Osteoblast (primary cell): Measurements from ENCODE around the gene ARFGAP1. TPM values are rescaled to one million over a fixed set of nuclear protein-coding genes. Genes with fewer than 3 reads are reported as not detected.

Experiments used
- DNase-seq: peaks from one replicate; pipeline ENCODE4 v3.0.0; 2011; ENCODE audit warnings: low spot score, mixed read lengths; ENCODE audit not compliant: insufficient read length; ENCODE audit errors: missing footprints
- H2AFZ ChIP-seq: 2 replicates; pipeline ENCODE4 v1.6.0; 2011; ENCODE audit warnings: mild to moderate bottlenecking, low read length
- H3K27ac ChIP-seq: 2 replicates; pipeline ENCODE4 v1.5.1; 2011; ENCODE audit warnings: mild to moderate bottlenecking, low read depth, low read length, moderate library complexity
- H3K27me3 ChIP-seq: 2 replicates; pipeline ENCODE4 v1.6.0; 2012; ENCODE audit warnings: mild to moderate bottlenecking, control low read depth, inconsistent platforms, low read length, moderate library complexity; ENCODE audit not compliant: insufficient read depth
- H3K36me3 ChIP-seq: 2 replicates; pipeline ENCODE4 v1.5.1; 2011; ENCODE audit warnings: mild to moderate bottlenecking, low read length, control low read depth, moderate library complexity; ENCODE audit not compliant: insufficient read depth
- H3K4me1 ChIP-seq: 2 replicates; pipeline ENCODE4 v1.5.1; 2011; ENCODE audit warnings: mild to moderate bottlenecking, low read length, control low read depth, moderate library complexity; ENCODE audit not compliant: insufficient read depth
- H3K4me2 ChIP-seq: 2 replicates; pipeline ENCODE4 v1.6.0; 2011; ENCODE audit warnings: mild to moderate bottlenecking, low read length; ENCODE audit not compliant: insufficient read depth
- H3K4me3 ChIP-seq: fragments of 200-600 bp; sonication (generic); 3 replicates; pipeline ENCODE4 v1.5.1; 2012; ENCODE audit warnings: mild to moderate bottlenecking, low read length, inconsistent platforms; ENCODE audit not compliant: insufficient read depth
- H3K79me2 ChIP-seq: 2 replicates; pipeline ENCODE4 v1.6.0; 2012; ENCODE audit warnings: mild to moderate bottlenecking, low read length, control low read depth, inconsistent platforms; ENCODE audit not compliant: insufficient read depth
- H3K9me3 ChIP-seq: 2 replicates; pipeline ENCODE4 v1.5.1; 2011; ENCODE audit warnings: low read depth, low read length, control low read depth
- H4K20me1 ChIP-seq: 2 replicates; pipeline ENCODE4 v1.6.0; 2012; ENCODE audit warnings: mild to moderate bottlenecking, low read length, control low read depth; ENCODE audit not compliant: insufficient read depth
- CTCF ChIP-seq: IDR thresholded peaks from 2 replicates; pipeline ENCODE4 v1.5.1; 2011; ENCODE audit warnings: mild to moderate bottlenecking, low read depth, low read length, moderate library complexity; ENCODE audit errors: extremely low read depth
- total RNA-seq: library from RNA; depleted of rRNA; stranded (reverse); fragments of >200 nt; gene quantifications from 2 replicates; pipeline ENCODE4 v1.2.3, GENCODE V29; 2012

Gene ARFGAP1
- total RNA-seq, 1 donor, result 68.4 TPM

GRCh38 chr20:63260521-63260920 lies 12.1 kb upstream of the ARFGAP1 start:
- no peaks in the 10 kb centered on the region for H3K9me3 ChIP-seq
- H3K4me1 ChIP-seq, result no peaks in the 10 kb centered on the region
- TF ChIP-seq CTCF, result no peak
- H3K36me3 ChIP-seq, result no peaks in the 10 kb centered on the region
- H3K79me2 ChIP-seq, result no peaks in the 10 kb centered on the region
- no peak overlapping the region for H3K4me3 ChIP-seq
- H3K4me2 ChIP-seq, result no peak overlapping the region
- no peak overlapping the region for H2AFZ ChIP-seq
- H4K20me1 ChIP-seq, result no peaks in the 10 kb centered on the region
- H3K27me3 ChIP-seq, result peaks cover 60% of the 10 kb centered on the region
- no peak for DNase-seq
- H3K27ac ChIP-seq, result no peak overlapping the region

- Histone ChIP-seq H3K27ac (no peak overlapping the region), H3K4me2 (no peak overlapping the region), H3K79me2 (no peaks in the 10 kb centered on the region), H2AFZ (no peak overlapping the region), H4K20me1 (no peaks in the 10 kb centered on the region), H3K27me3 (peaks cover 54% of the 10 kb centered on the region), H3K9me3 (no peaks in the 10 kb centered on the region), H3K4me3 (no peak overlapping the region), H3K36me3 (no peaks in the 10 kb centered on the region), H3K4me1 (no peaks in the 10 kb centered on the region)
- DNase-seq, result no peak
- TF ChIP-seq CTCF, result no peak
These were observed 11.4 kb upstream of the ARFGAP1 start for GRCh38 chr20:63261060-63261794.

- no peak for TF ChIP-seq CTCF
- Histone ChIP-seq H3K4me3 (no peak overlapping the region), H3K27me3 (peaks cover 46% of the 10 kb centered on the region), H2AFZ (no peak overlapping the region), H3K27ac (no peak overlapping the region), H3K4me2 (no peak overlapping the region), H3K4me1 (no peaks in the 10 kb centered on the region), H3K9me3 (no peaks in the 10 kb centered on the region), H3K36me3 (no peaks in the 10 kb centered on the region), H4K20me1 (no peaks in the 10 kb centered on the region), H3K79me2 (no peaks in the 10 kb centered on the region)
- no peak for DNase-seq
These were observed 10.7 kb upstream of the ARFGAP1 start for GRCh38 chr20:63261795-63262528.

- H3K27ac ChIP-seq, result no peak overlapping the region
- H3K9me3 ChIP-seq, result no peaks in the 10 kb centered on the region
- no peak for DNase-seq
- no peaks in the 10 kb centered on the region for H4K20me1 ChIP-seq
- H3K4me1 ChIP-seq, result no peaks in the 10 kb centered on the region
- H3K4me2 ChIP-seq, result no peak overlapping the region
- no peak for TF ChIP-seq CTCF
- no peak overlapping the region for H2AFZ ChIP-seq
- no peaks in the 10 kb centered on the region for H3K79me2 ChIP-seq
- H3K4me3 ChIP-seq, result no peak overlapping the region
- H3K36me3 ChIP-seq, result no peaks in the 10 kb centered on the region
- H3K27me3 ChIP-seq, result peaks cover 52% of the 10 kb centered on the region
These were observed 9.8 kb upstream of the ARFGAP1 start for GRCh38 chr20:63262836-63263235.
